Dendritic cell treated with granulocyte-macrophage colony-stimulating factor and Interleukin-4, amounts not matched to agents 40 ng/mL and 50 ng/mL, for 4 days (primary cell): ENCODE measurements around the gene CD72.
A peak's percentile ranks its signal among the peaks of the same experiment; 100 is the strongest.

Experiments
- H3K27ac Mint-ChIP-seq: one replicate; pipeline ENCODE4 v1.8.0; 2022; ENCODE audit warnings: mild to moderate bottlenecking, mixed read lengths
- H3K27me3 Mint-ChIP-seq: one replicate; pipeline ENCODE4 v1.8.0; 2022; ENCODE audit warnings: mild to moderate bottlenecking, mixed read lengths
- H3K36me3 Mint-ChIP-seq: one replicate; pipeline ENCODE4 v1.8.0; 2022; ENCODE audit warnings: low read depth, mixed read lengths
- H3K4me1 Mint-ChIP-seq: one replicate; pipeline ENCODE4 v1.8.0; 2022; ENCODE audit warnings: low read depth, mixed read lengths
- H3K4me3 Mint-ChIP-seq: one replicate; pipeline ENCODE4 v1.8.0; 2022; ENCODE audit warnings: mild to moderate bottlenecking, moderate library complexity, mixed read lengths
- H3K9me3 Mint-ChIP-seq: one replicate; pipeline ENCODE4 v1.8.0; 2022; ENCODE audit warnings: mixed read lengths
- intact Hi-C: fragments of 100-400 bp; cut with micrococcal nuclease; formaldehyde crosslinking; loops from one replicate; pipeline ENCODE4 v1.15.0; 2022

The CD72 gene

DNA sequence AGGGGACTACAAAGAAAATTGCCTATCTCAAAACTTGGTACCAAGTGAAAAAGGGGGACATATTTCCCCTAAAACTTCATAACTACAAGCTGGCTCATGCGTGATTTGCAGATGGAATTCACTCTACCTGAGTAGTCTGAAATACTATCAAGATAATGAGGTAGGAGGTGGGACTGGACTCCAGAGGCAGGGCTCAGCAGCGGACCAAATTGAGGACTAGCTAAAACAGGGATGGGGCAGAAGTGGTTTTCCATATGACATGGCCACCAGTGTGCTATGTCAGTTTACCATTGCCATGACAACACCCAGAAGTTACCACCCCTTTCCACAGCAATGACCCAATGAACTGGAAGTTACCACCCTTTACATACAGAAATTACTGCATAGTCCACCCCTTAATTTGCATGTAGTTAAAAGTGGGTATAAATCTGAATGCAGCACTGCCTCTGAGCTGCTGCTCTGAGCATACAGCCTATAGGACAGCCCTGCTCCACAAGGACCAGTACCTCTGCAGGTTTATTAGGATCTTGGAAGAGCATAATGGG, 43.6 kb downstream of the CD72 start:
- H3K4me1 Mint-ChIP-seq = peaks cover 5% of the 10 kb centered on the region
- no peaks in the 10 kb centered on the region for H3K27me3 Mint-ChIP-seq
- H3K27ac Mint-ChIP-seq = no peak overlapping the region
- H3K4me3 Mint-ChIP-seq = no peak overlapping the region
- H3K9me3 Mint-ChIP-seq = peaks cover 8% of the 10 kb centered on the region
- intact Hi-C loops = no loop called here
- H3K36me3 Mint-ChIP-seq = peaks cover 5% of the 10 kb centered on the region

DNA sequence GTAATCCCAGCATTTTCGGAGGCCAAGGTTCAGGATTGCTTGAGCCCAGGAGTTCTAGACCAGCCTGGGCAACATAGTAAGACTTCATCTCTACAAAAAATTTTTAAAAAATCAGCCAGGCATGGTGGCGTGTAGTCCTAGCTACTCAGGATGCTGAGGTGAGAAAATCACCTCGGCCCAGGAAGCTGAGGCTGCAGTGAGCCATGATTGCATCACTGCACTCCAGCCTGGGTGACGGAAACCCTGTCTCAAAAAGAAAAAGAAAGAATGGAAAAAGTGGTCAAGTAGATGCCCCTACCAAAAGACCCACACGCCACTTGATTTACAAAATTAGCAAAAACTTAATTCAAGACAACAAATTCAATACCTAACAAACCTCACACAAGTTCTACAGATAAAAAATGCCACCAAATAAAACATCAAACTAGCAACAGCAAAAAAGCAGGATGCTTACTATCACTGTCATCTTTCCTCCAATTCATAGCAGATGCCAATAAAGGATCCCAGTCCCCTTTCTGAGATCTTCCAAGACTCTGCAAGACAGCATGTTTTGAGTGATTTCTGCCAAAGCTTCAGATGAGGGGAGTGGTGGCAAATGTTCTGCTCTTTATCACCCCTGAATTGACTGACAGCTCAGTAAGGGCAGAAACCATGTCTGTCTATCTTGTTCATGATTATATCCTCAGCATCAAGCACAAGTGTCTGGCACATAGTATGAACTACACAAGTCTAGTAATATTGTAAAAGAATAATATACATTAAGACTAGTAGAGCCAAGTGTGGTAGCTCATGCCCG, 47.3 kb downstream of the CD72 start:
- peaks cover 13% of the 10 kb centered on the region for H3K4me1 Mint-ChIP-seq
- intact Hi-C loops = no loop called here

DNA sequence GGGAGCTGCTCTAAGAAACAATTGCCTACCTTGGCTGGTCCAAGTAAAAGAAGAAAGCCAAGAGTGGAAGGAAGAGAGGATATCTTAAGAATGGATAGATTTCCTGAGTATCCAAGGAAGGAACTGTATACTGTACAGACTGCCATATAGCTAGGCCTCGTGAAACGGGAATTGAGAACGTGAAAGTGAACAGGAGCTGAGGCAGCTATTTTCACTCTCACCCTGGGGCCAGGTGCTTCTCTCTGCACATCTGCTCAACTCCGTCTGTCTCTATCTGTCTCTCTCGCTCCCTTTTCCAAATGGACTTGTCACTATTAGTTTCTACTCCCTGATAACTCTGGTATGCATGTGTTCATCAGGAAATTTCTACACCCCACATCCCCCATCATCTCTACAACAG, 49.0 kb downstream of the CD72 start:
- intact Hi-C loops = no loop called here
- no peaks in the 10 kb centered on the region for H3K9me3 Mint-ChIP-seq
- no peaks in the 10 kb centered on the region for H3K36me3 Mint-ChIP-seq
- no peaks in the 10 kb centered on the region for H3K27me3 Mint-ChIP-seq
- no peak overlapping the region for H3K4me3 Mint-ChIP-seq
- H3K27ac Mint-ChIP-seq = peak overlapping the region; percentile 58
- H3K4me1 Mint-ChIP-seq = peaks cover 13% of the 10 kb centered on the region

More for the DNA sequence above, 47.3 kb downstream of the CD72 start:
- H3K9me3 Mint-ChIP-seq = no peaks in the 10 kb centered on the region
- no peak overlapping the region for H3K4me3 Mint-ChIP-seq
- no peaks in the 10 kb centered on the region for H3K36me3 Mint-ChIP-seq
- peak overlapping the region; percentile 47 for H3K27ac Mint-ChIP-seq
- no peaks in the 10 kb centered on the region for H3K27me3 Mint-ChIP-seq

DNA sequence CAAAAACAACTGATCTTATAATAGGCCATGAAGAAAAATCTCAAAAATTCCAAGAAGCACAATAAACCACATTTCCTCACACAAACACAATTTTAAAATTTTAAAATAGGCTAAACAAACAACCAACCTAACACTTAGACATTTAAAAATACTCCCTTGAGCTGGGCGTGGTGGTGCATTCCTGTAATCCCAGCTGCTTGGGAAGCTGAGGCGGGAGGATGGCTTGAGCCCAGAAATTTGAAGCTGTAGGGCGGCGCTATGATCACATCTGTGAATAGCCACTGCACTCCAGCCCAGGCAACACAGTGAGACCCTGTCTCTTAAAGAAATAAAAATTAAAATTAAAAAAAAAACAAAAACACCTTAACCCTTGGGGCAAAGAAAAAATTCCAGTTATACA, 50.0 kb downstream of the CD72 start:
- peaks cover 22% of the 10 kb centered on the region for H3K4me1 Mint-ChIP-seq
- no peaks in the 10 kb centered on the region for H3K9me3 Mint-ChIP-seq
- no peak overlapping the region for H3K4me3 Mint-ChIP-seq
- H3K36me3 Mint-ChIP-seq = no peaks in the 10 kb centered on the region
- no peaks in the 10 kb centered on the region for H3K27me3 Mint-ChIP-seq
- intact Hi-C loops = no loop called here
- H3K27ac Mint-ChIP-seq = no peak overlapping the region

DNA sequence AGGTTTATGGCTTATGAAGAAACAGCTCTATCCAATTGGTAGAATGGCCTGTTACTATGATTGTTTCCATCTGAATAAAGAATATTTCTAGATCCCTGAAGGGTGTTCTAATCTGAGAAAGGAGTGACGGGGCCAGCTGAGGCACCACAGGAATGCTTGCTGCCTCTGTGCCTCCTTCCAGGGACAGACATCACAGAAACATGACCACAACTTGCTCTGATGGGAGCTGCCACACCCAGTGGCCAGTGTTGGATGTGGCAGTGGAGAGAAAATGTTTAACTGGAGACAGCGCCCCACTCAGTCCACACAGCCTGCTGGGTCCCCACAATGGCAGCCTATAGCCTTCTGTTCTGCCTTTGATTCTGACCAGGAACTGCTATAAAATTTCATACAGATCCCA, 51.8 kb downstream of the CD72 start:
- no peaks in the 10 kb centered on the region for H3K9me3 Mint-ChIP-seq
- H3K27ac Mint-ChIP-seq = no peak overlapping the region
- intact Hi-C loops = no loop called here
- H3K4me1 Mint-ChIP-seq = peaks cover 24% of the 10 kb centered on the region
- no peak overlapping the region for H3K4me3 Mint-ChIP-seq
- H3K27me3 Mint-ChIP-seq = no peaks in the 10 kb centered on the region
- peaks cover 13% of the 10 kb centered on the region for H3K36me3 Mint-ChIP-seq

DNA sequence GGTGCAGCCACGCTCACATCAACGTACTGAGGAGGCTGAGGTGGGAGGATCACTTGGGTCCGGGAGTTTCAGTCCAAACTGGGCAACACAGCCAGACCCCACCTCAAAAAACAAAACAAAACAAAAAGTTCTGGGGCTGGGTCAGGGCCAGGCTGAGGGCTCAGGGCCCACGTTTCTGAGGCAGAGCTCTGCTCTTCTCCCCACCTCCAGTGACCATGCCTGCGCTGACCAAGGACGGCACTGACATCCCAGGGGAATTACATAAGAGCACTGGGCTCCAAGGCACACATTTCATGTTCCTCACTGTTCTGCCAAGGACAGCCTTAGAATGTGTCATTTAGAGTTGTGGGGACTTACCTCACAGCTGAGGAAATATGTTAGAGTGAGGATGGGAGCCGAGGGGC, 53.6 kb downstream of the CD72 start:
- Mint-ChIP-seq H3K36me3 (peaks cover 30% of the 10 kb centered on the region), H3K4me1 (peaks cover 19% of the 10 kb centered on the region), H3K27ac (peak overlapping the region; percentile 2), H3K27me3 (no peaks in the 10 kb centered on the region), H3K4me3 (no peak overlapping the region), H3K9me3 (no peaks in the 10 kb centered on the region)
- intact Hi-C loops = no loop called here

DNA sequence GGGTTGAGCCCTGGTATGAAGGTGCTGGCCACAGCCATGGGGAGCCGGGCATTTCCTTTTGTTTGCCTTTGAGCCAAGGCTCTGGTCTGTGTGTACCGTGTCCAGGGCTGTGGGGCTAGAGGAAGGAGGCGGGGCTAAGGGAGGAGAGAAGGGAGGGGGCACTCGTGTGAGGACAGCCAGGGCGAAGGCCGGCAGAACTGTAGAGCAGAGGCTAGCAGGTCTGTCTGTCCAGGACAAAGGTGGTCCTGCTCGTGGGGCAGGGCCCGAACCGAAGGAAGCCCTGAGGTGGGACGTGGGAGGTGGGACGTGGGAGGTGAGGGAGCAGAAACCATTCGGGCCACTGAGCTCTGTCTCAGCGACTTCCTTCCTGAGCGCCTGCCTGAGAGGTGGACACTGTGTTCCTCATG, 54.4 kb downstream of the CD72 start:
- no peaks in the 10 kb centered on the region for H3K27me3 Mint-ChIP-seq
- no peaks in the 10 kb centered on the region for H3K9me3 Mint-ChIP-seq
- no peak overlapping the region for H3K4me3 Mint-ChIP-seq
- H3K36me3 Mint-ChIP-seq = peaks cover 30% of the 10 kb centered on the region
- intact Hi-C loops = no loop called here
- peaks cover 14% of the 10 kb centered on the region for H3K4me1 Mint-ChIP-seq
- H3K27ac Mint-ChIP-seq = peak overlapping the region; percentile 44

DNA sequence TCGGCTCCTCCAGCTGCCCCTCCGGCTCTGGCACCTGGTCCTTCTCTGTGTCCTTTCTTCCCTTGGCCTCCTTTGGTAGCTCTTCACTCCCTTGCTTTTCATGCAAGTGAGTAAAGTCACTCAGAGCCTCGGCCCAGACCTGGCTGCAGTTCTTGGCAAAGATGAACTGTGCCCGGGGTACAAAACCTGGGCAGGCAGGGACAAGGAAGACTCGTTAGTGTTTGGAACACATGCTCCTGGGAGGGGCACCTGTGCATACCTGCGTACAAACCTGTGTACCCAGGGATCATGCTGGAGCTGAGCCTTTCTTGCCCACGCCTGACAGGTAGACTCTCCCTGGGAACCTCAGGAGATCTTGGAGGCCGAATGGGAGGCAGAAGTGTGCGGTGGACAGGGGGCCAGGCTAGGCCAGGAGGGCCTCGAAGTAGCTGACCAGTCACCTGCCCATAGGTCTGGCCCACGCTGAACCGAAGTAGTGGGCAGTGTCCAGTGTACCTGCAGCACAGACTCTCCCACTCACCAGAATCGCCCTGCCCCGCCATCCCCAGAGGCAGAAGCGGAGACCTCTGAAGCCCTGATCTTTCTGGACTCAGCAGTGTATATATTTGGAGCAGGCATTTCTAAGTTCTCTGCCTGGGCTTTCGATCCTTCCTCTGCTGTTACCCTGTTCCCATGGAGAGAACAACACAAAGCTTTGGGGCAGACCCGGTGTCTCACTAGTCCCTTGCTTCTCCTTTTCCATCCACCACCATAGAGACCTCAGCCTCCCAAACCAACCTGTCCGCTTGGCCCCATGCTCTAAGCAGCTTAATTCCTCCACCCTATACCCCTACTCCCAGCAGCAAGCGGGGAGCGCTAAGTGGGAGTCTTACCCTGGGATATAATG, 55.1 kb downstream of the CD72 start:
- H3K4me1 Mint-ChIP-seq = peaks cover 16% of the 10 kb centered on the region
- H3K27ac Mint-ChIP-seq = peak overlapping the region; percentile 44
- intact Hi-C loops = no loop called here
- H3K27me3 Mint-ChIP-seq = no peaks in the 10 kb centered on the region
- H3K4me3 Mint-ChIP-seq = no peak overlapping the region
- peaks cover 30% of the 10 kb centered on the region for H3K36me3 Mint-ChIP-seq
- no peaks in the 10 kb centered on the region for H3K9me3 Mint-ChIP-seq

DNA sequence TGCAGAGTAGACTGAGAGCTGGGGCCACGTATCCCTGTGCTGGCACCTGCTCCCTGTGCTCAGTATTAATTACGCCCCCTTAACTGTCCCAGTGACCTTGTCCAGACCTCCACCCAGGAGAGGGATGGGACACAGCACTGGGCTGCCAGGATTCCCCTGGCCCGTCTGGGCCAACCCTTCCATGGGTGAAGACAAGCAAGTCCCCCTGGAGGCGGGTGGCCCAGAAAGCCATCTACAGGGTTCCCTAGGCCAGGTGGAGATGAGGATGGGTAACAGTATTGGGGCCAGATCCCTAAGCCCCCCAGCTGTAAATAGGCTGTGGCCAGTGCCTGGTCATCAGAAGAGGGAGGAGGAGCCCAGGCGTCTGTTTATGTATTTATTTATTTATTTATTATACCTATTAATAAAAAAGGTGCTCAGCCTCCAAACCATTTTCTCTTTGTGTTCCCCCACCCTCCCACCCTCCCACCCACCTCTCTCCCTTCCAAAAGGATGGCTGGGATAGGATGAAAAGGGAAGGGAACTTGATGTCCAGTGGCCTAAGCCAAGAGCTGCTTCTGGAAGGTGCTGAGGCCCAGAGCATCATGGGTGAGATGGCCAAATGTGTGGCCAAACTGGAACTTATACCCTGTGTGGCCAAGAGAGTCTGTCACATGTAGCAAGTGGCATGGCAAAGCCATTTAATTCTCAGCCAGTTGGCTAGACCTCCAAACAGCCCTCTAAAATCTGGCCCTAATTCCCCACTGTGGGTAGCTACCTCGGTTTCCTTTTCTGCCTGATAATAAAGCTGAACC, 56.5 kb downstream of the CD72 start:
- intact Hi-C loops = no loop called here
- no peak overlapping the region for H3K27ac Mint-ChIP-seq

DNA sequence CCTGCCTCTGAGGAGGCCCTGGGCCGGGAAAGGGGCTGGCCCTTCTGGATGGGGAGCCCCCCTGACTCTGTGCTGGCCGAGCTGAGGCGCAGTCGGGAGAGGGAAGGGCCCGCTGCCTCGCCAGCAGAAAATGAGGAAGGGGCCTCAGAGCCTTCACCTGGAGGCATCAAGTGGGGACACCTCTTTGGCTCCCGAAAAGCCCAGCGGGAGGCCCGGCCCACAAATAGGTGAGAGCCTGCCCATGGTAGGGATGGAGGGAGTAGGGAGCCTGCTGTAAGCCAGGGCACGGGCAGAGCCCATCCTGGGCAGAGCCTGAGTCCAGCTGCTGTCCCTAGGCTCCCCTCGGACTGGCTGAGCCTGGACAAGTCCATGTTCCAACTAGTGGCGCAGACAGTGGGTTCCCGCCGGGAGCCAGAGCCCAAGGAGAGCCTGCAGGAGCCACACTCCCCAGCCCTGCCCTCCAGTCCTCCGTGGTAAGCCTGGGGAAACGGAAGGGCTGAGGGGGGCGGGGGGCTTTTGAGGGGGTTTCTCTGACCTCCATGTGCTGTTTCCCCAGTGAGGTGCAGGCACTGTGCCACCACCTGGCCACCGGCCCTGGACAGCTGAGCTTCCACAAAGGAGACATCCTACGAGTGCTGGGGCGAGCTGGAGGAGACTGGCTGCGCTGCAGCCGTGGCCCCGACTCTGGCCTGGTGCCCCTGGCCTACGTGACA, 57.4 kb downstream of the CD72 start:
- Mint-ChIP-seq H3K4me3 (no peak overlapping the region), H3K27ac (no peak overlapping the region), H3K4me1 (peaks cover 16% of the 10 kb centered on the region), H3K27me3 (no peaks in the 10 kb centered on the region), H3K9me3 (no peaks in the 10 kb centered on the region), H3K36me3 (peaks cover 30% of the 10 kb centered on the region)
- intact Hi-C loops = no loop called here

More for the DNA sequence above, 56.5 kb downstream of the CD72 start:
- H3K4me1 Mint-ChIP-seq = peaks cover 16% of the 10 kb centered on the region
- H3K4me3 Mint-ChIP-seq = no peak overlapping the region
- peaks cover 30% of the 10 kb centered on the region for H3K36me3 Mint-ChIP-seq
- H3K27me3 Mint-ChIP-seq = no peaks in the 10 kb centered on the region
- no peaks in the 10 kb centered on the region for H3K9me3 Mint-ChIP-seq
